GM19193 (cell line): ENCODE results near the gene THSD7B.

ENCODE experiments used
- POLR2A ChIP-seq: IDR thresholded peaks from 4 replicates; pipeline ENCODE4 v1.6.1; 2011; ENCODE audit not compliant: insufficient read depth, insufficient read length; ENCODE audit errors: extremely low read depth

The THSD7B gene

DNA sequence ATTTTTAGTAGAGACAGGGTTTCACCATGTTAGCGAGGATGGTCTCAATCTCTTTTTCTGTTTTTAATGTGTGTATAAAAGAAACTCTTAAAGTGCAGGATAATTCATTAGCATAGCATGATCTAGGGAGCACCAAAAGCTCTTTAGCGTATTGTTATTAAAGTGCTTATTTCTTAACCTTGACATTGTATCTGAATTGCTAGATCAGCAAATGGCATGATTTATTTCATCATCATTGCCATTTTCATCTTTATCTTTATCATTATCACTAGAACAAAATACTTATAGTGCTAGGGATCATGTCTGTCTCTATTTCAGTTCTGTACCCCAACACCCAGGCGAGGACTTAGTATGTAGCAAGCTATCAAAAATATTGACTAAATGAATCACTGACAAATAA lies 805.1 kb downstream of the THSD7B start:
- TF ChIP-seq POLR2A: no peak

GRCh38 chr2:137590102-137590501 lies 824.8 kb downstream of the THSD7B start:
- TF ChIP-seq POLR2A: no peak

- TF ChIP-seq POLR2A: no peak
These were observed 842.5 kb downstream of the THSD7B start for GRCh38 chr2:137607722-137608318.

- TF ChIP-seq POLR2A: no peak
These were observed 873.6 kb downstream of the THSD7B start for GRCh38 chr2:137638932-137639331.

DNA sequence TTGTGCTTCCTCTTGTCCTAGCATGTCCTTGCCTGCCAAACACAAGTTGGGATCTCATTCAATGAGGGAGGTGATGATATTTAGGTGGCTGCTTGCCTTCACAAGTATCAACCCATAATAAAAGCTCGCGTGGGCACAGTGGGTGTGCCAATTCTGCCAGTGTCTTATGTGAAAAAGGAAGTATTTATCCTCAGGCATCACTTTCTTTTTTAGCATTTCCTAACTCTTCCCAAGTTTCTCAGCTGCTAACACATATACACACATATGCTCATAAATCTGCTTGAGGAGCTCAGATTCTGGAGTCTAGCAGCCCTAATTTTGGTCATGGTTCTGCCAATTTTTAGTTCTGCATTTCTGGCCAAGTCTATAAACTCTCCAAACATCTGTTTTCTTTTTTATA lies 879.4 kb downstream of the THSD7B start:
- TF ChIP-seq POLR2A: no peak

DNA sequence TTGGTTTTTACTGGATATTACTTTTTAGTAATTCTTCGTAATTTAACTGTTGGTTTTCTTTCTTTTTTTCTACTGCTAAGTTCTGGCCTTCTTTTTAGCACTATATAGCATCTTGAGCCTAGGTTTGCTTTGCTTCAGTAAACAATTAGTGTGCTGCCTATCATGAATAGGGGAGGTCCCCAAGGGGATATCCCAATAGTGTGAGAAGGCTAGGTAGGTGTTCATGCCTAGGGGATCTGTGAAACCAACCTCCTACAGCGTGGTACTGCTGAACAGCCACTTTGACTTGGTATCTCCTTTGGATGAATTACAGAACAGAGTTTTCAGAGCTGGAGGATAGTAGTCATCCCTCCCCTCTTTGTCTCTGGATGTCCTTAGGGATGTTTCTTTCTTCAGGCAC lies 888.7 kb downstream of the THSD7B start:
- no peak for TF ChIP-seq POLR2A

DNA sequence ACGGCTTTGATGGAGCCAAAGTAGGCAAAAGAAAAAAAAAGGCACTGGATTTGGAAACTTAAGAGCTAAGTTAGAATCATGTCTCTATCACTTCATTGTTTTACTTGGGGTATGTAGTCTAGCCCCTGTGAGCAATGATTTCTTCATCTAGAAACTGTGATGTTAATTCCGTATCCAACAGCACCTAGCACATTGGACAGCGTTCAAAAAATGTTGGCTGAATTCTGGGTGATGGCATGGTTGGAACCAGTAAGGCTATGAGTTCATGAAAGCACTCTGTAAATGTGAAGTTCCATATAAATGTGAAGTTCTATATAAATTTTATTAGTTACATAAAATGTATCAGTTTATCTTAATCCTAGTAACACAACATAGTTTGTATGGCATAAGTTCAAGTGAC lies 890.5 kb downstream of the THSD7B start:
- no peak for TF ChIP-seq POLR2A

GRCh38 chr2:137658433-137658832 lies 893.1 kb downstream of the THSD7B start:
- TF ChIP-seq POLR2A: no peak

- no peak for TF ChIP-seq POLR2A
These were observed 894.3 kb downstream of the THSD7B start for GRCh38 chr2:137659616-137660015.

- no peak for TF ChIP-seq POLR2A
These were observed 904.8 kb downstream of the THSD7B start for GRCh38 chr2:137670111-137670510.

DNA sequence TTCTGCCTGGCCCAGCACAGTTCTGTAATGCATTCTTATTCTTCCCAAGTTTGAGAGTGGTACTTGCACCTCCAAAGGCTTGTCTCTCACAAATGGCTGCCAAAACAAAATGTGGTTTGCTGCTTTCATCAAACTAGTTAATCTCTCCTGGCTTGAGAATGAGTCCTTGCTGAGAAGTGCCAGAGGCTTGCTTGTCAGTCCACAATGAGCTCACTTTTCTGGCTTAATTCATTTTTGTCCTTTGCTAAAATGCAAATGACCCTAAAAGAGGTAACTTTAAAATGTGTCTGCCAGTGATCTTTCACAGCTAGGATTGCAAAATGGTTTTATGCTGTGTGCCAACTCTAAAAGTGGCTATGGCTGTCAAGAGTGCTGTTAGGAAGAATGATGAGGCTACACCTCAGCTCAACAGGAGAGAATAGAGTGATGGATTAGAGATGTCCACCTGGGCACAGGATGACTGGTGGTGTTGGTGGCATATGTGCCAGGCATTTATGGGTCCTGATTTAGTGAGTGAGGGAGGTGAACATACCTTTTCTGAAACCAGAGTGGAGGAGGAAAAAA lies 907.7 kb downstream of the THSD7B start:
- no peak for TF ChIP-seq POLR2A

DNA sequence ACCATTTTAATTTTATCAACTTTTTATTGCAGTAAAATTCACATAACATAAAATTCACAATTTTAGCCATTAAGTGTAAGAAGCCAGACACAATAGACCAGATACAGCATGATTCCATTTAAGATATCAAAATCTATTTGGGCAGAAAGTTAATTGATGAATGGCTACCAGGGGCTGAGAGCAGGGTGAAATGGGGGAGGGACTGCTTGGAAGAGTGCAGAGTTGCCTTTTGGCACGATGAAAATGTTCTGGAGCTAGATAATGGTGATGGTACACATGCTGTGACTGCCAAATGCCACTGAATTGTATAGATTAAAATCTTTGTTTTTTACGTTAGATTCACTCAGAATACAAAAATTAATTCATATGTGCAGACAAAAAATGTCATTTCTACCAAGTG lies 909.6 kb downstream of the THSD7B start:
- TF ChIP-seq POLR2A: no peak

- no peak for TF ChIP-seq POLR2A
These were observed 910.4 kb downstream of the THSD7B start for GRCh38 chr2:137675584-137676327.

- no peak for TF ChIP-seq POLR2A
These were observed 911.0 kb downstream of the THSD7B start for GRCh38 chr2:137676346-137676745.

DNA sequence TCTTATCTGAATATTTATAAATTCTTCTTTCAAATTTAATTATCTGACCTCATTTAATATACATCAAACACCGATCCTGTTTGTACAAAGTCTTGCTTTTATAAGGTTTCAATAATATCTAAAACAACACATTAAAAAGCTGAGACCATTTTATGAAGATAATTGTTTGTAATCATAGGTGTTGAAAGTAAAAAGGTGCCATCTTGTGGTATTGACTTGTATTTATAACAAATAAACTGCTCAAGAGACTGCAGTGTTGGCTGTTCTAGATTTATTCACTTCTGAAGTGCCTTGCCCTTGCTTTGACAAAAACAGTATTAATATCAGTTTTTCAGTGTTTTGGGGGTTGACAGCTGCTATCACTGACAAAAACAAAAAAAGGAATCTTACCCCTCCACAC lies 912.1 kb downstream of the THSD7B start:
- TF ChIP-seq POLR2A: no peak

GRCh38 chr2:137689549-137689948 lies 924.2 kb downstream of the THSD7B start:
- no peak for TF ChIP-seq POLR2A
